ENCODE measurements around the gene ZSCAN22.

DNA sequence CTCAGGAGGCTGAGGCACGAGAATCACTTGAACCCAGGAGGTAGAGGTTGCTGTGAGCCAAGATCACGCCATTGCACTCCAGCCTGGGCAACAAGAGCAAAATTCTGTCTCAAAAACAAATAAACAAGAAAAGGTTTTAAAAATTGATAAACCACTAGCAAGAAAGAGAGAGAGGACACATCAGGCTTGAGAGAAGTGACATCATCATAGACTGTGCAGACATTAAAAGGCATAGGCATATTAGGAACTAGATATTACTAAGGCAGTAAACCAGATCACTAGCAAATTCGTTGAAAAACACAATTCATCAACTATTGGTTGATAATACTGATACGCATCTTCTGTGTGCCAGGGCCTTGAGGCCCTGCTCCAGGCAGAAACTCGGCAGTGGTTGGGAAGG is 18.8 kb downstream of the ZSCAN22 start:
- no peak for TF ChIP-seq EZH2phosphoT487 (IDR thresholded peaks at IDR 0.05; ENCODE audit: borderline replicate concordance)
- TF ChIP-seq, protein P1, sequence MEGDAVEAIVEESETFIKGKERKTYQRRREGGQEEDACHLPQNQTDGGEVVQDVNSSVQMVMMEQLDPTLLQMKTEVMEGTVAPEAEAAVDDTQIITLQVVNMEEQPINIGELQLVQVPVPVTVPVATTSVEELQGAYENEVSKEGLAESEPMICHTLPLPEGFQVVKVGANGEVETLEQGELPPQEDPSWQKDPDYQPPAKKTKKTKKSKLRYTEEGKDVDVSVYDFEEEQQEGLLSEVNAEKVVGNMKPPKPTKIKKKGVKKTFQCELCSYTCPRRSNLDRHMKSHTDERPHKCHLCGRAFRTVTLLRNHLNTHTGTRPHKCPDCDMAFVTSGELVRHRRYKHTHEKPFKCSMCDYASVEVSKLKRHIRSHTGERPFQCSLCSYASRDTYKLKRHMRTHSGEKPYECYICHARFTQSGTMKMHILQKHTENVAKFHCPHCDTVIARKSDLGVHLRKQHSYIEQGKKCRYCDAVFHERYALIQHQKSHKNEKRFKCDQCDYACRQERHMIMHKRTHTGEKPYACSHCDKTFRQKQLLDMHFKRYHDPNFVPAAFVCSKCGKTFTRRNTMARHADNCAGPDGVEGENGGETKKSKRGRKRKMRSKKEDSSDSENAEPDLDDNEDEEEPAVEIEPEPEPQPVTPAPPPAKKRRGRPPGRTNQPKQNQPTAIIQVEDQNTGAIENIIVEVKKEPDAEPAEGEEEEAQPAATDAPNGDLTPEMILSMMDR (conservative IDR thresholded peaks at IDR 0.05; ENCODE audit: low read length): no peak

All from Loucy (cell line).